Glutamatergic neuron (in vitro differentiated cells): ENCODE measurements around the gene PTPRE. TPM values are rescaled to one million over a fixed set of nuclear protein-coding genes. Genes with fewer than 3 reads are reported as not detected.

Source experiments
- DNase-seq: peaks from one replicate; pipeline ENCODE4 v3.0.0; 2022
- H3K27ac Mint-ChIP-seq: one replicate; pipeline ENCODE4 v1.8.0; 2020; ENCODE audit warnings: mild to moderate bottlenecking, mixed read lengths, inconsistent platforms; ENCODE audit not compliant: unreplicated experiment
- H3K27me3 Mint-ChIP-seq: one replicate; pipeline ENCODE4 v1.8.0; 2020; ENCODE audit warnings: mild to moderate bottlenecking, moderate library complexity, mixed read lengths, inconsistent platforms; ENCODE audit not compliant: unreplicated experiment
- H3K36me3 Mint-ChIP-seq: one replicate; pipeline ENCODE4 v1.8.0; 2020; ENCODE audit warnings: mild to moderate bottlenecking, mixed read lengths, inconsistent platforms; ENCODE audit not compliant: unreplicated experiment
- H3K4me1 Mint-ChIP-seq: one replicate; pipeline ENCODE4 v1.8.0; 2020; ENCODE audit warnings: mild to moderate bottlenecking, low read depth, mixed read lengths, inconsistent platforms; ENCODE audit not compliant: unreplicated experiment
- H3K4me3 Mint-ChIP-seq: one replicate; pipeline ENCODE4 v1.8.0; 2020; ENCODE audit warnings: mild to moderate bottlenecking, mixed read lengths, inconsistent platforms; ENCODE audit not compliant: unreplicated experiment
- H3K9me3 Mint-ChIP-seq: one replicate; pipeline ENCODE4 v1.8.0; 2020; ENCODE audit warnings: mild to moderate bottlenecking, moderate library complexity, mixed read lengths, inconsistent platforms; ENCODE audit not compliant: unreplicated experiment
- total RNA-seq: library from RNA; stranded (reverse); fragmentation: NEBNext Ultra II Directional; extraction: Animal tissue kit (Norgen Biotek cat#: 25700); gene quantifications from one replicate; pipeline ENCODE4 v1.2.1, GENCODE V29; 2021; ENCODE audit not compliant: unreplicated experiment
- TF ChIP-seq, protein P1 (sequence below): fragments of 200-600 bp; sonication (generic); IDR thresholded peaks from one replicate; pipeline ENCODE4 v1.5.0; 2021; ENCODE audit not compliant: partially characterized antibody, unreplicated experiment

Gene PTPRE
- total RNA-seq, 1 donor from 2014 or later, result 2.6 TPM

DNA sequence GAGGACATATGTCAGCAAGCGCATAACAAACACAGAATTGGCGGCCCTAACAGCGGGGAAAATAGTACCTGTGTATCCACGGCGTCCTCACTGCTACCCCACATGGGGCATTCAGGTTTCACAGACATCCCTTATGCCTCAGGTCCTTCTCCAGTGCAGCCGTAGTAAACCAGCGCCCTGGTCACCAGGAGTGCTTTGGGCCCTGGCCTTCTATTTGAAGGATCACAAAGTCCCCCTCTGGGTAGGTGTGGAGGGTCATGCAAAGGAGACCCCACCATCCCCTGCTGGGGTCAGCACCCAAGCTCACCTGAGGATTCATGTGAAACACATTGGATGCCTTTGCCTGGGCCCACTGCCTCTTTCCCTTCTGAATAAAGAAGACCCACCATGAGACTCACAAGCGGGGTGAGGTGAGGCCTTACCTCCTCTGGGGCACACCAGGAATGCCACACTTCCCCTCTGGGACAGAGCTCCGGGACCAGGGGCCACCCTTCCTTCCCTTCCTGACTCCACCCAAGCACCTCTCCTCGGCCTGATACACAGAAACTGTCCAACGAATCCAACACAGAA is 32.9 kb upstream of the PTPRE start:
- TF ChIP-seq, protein P1, sequence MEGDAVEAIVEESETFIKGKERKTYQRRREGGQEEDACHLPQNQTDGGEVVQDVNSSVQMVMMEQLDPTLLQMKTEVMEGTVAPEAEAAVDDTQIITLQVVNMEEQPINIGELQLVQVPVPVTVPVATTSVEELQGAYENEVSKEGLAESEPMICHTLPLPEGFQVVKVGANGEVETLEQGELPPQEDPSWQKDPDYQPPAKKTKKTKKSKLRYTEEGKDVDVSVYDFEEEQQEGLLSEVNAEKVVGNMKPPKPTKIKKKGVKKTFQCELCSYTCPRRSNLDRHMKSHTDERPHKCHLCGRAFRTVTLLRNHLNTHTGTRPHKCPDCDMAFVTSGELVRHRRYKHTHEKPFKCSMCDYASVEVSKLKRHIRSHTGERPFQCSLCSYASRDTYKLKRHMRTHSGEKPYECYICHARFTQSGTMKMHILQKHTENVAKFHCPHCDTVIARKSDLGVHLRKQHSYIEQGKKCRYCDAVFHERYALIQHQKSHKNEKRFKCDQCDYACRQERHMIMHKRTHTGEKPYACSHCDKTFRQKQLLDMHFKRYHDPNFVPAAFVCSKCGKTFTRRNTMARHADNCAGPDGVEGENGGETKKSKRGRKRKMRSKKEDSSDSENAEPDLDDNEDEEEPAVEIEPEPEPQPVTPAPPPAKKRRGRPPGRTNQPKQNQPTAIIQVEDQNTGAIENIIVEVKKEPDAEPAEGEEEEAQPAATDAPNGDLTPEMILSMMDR, result no peak
- Mint-ChIP-seq H3K27ac (no peak overlapping the region), H3K4me1 (peaks cover 3% of the 10 kb centered on the region), H3K27me3 (peaks cover 5% of the 10 kb centered on the region), H3K4me3 (no peak overlapping the region), H3K36me3 (peaks cover 8% of the 10 kb centered on the region), H3K9me3 (no peaks in the 10 kb centered on the region)
- no peak for DNase-seq

DNA sequence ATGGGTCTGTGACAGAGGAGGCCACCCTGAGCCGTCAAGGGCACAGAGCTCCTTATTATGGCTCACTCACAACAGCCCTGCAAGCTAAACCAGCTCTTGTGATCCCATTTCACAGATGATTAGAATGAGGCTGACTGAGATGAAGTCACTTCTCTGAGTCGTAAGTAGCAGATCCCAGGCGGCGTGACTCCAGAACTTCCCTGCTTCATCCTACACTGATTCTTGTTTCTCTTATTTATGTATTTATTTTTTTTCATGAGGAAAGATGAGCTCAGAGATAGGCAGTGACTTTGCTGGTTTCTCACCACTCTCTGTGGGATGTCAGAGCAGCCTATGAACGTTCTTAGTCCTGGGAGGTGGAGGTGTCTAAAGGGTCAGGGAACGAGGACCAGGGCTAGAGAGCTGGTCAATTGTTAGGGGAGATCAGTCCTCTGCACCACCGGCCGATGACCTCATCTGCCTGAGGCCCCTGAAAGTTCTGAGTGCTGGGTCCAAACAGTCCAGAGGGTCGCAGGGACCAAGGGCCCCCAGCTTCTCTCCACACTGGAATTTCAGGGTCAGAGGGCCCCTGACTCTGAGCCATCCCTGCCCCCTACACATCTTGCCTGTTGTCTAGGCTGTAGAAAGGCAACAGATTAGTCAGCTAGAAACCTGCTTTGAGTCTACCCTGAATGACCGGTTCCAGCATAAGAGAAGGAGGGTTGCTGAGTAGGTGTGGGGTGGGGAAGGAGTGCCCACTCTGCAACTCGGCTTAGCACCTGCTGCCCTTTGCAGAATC is 32.0 kb upstream of the PTPRE start:
- peaks cover 3% of the 10 kb centered on the region for H3K4me1 Mint-ChIP-seq
- peaks cover 5% of the 10 kb centered on the region for H3K36me3 Mint-ChIP-seq
- H3K4me3 Mint-ChIP-seq, result no peak overlapping the region
- TF ChIP-seq, protein P1, result no peak
- H3K9me3 Mint-ChIP-seq, result no peaks in the 10 kb centered on the region
- H3K27me3 Mint-ChIP-seq, result peaks cover 5% of the 10 kb centered on the region
- DNase-seq, result no peak
- no peak overlapping the region for H3K27ac Mint-ChIP-seq

DNA sequence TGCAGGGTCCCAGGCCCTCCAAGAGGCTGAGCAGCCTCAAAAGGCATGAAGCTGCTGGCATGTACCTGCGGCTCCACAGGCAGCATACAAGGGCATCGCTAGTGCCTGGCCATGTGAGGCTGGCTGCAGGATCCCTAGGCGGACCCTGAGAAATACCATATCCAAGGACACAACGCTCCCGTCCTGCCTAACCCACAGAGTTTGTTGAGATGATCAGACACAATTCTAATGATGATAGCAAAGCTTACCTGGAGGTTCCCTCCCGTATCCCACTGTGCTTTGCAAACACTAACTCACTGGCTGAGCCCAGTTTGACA is 31.5 kb upstream of the PTPRE start:
- Mint-ChIP-seq H3K27ac (no peak overlapping the region), H3K4me1 (peaks cover 3% of the 10 kb centered on the region)
- TF ChIP-seq, protein P1, result no peak

GRCh38 chr10:127875916-127876315 is 31.0 kb upstream of the PTPRE start:
- H3K27me3 Mint-ChIP-seq, result peaks cover 3% of the 10 kb centered on the region
- no peak overlapping the region for H3K4me3 Mint-ChIP-seq
- TF ChIP-seq, protein P1, result no peak
- DNase-seq, result no peak
- H3K27ac Mint-ChIP-seq, result no peak overlapping the region
- no peaks in the 10 kb centered on the region for H3K9me3 Mint-ChIP-seq
- peaks cover 3% of the 10 kb centered on the region for H3K36me3 Mint-ChIP-seq
- peaks cover 3% of the 10 kb centered on the region for H3K4me1 Mint-ChIP-seq

More for the DNA sequence above, 31.5 kb upstream of the PTPRE start:
- H3K36me3 Mint-ChIP-seq, result peaks cover 3% of the 10 kb centered on the region
- no peak overlapping the region for H3K4me3 Mint-ChIP-seq
- H3K27me3 Mint-ChIP-seq, result peaks cover 5% of the 10 kb centered on the region
- no peak for DNase-seq
- H3K9me3 Mint-ChIP-seq, result no peaks in the 10 kb centered on the region

GRCh38 chr10:127877116-127877515 is 29.8 kb upstream of the PTPRE start:
- TF ChIP-seq, protein P1, result no peak
- H3K27me3 Mint-ChIP-seq, result peaks cover 3% of the 10 kb centered on the region

More at GRCh38 chr10:127877116-127877515, 29.8 kb upstream of the PTPRE start:
- H3K4me3 Mint-ChIP-seq, result no peak overlapping the region
- no peak for DNase-seq
- H3K27ac Mint-ChIP-seq, result no peak overlapping the region
- no peaks in the 10 kb centered on the region for H3K9me3 Mint-ChIP-seq
- H3K4me1 Mint-ChIP-seq, result peaks cover 3% of the 10 kb centered on the region
- H3K36me3 Mint-ChIP-seq, result peaks cover 3% of the 10 kb centered on the region
